KOPT-K1 (cell line): ENCODE results near the gene EZH1.
"Not testable (repeated sequence)": the region's sequence is repeated elsewhere in the genome, so short reads cannot be mapped to it uniquely, and the experiment has no call there.

Source experiments
- H3K27ac ChIP-seq: fragments of 200-600 bp; sonication (generic); 2 replicates; pipeline ENCODE4 v1.5.1; 2016; ENCODE audit warnings: antibody characterized with exemption, mild to moderate bottlenecking, low read depth, low read length; ENCODE audit not compliant: poor library complexity, severe bottlenecking
- H3K36me3 ChIP-seq: fragments of 200-600 bp; sonication (generic); 2 replicates; pipeline ENCODE4 v1.5.1; 2017; ENCODE audit warnings: antibody characterized with exemption, mild to moderate bottlenecking, low read length, moderate library complexity; ENCODE audit not compliant: insufficient read depth
- H3K9me3 ChIP-seq: fragments of 200-600 bp; sonication (generic); 2 replicates; pipeline ENCODE4 v1.5.1; 2017; ENCODE audit warnings: antibody characterized with exemption, low read length, mild to moderate bottlenecking; ENCODE audit not compliant: insufficient read depth, poor library complexity, severe bottlenecking

EZH1 gene

DNA sequence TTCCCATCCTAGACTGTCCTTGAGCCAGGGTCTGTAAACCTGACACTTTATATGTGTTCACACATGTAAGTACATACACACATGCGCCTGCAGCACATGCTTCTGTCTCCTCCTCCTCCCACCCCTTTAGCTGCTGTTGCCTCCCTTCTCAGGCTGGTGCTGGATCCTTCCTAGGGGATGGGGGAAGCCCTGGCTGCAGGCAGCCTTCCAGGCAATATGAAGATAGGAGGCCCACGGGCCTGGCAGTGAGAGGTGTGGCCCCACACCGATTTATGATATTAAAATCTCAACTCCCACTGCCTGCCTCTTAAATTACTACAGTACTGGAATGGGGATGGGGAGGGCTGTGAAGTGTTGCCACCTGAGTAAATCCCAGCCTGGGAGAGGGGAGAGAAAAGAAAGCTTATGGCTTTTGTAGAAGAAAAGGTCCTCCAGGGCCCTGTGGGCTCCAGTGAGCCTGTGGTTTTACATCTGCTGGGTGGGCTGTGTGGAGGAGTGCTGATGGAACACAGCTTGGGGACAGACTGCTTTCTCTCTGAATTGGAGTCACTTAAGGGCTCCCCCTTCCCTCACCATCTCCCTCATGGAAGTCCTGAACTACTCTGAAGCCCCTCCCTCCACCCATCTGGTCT, 34.6 kb upstream of the EZH1 start:
- H3K36me3 ChIP-seq: peaks cover 64% of the 10 kb centered on the region
- H3K9me3 ChIP-seq: no peaks in the 10 kb centered on the region
- H3K27ac ChIP-seq: no peak overlapping the region

DNA sequence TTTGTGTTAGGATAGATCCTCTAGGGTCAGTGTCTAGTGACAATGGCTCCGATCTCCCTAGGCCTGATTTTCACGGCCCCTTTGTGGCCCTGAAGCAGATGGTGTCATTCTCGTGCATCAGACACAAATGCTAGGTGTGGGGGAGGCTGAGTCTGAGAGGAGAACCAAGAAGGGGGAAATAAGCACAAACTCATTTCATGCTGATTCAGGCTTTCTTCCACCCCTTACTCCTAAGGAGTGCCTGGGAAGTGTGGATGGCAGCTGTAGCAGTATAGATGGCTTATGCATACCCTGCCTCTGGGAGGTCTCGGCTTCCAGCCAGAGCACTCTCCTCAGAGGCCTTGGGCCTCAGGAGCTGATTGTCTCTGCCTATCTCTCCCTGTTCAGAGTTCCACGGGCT, 33.7 kb upstream of the EZH1 start:
- no peak overlapping the region for H3K27ac ChIP-seq
- no peaks in the 10 kb centered on the region for H3K9me3 ChIP-seq
- H3K36me3 ChIP-seq: peaks cover 64% of the 10 kb centered on the region

GRCh38 chr17:42775534-42776098, 30.8 kb upstream of the EZH1 start:
- Histone ChIP-seq H3K27ac (no peak overlapping the region), H3K36me3 (peaks cover 54% of the 10 kb centered on the region), H3K9me3 (no peaks in the 10 kb centered on the region)

- no peaks in the 10 kb centered on the region for H3K9me3 ChIP-seq
- H3K27ac ChIP-seq: peak overlapping the region; percentile 77
- H3K36me3 ChIP-seq: peaks cover 43% of the 10 kb centered on the region
Observed at GRCh38 chr17:42774066-42774745, 29.4 kb upstream of the EZH1 start.

DNA sequence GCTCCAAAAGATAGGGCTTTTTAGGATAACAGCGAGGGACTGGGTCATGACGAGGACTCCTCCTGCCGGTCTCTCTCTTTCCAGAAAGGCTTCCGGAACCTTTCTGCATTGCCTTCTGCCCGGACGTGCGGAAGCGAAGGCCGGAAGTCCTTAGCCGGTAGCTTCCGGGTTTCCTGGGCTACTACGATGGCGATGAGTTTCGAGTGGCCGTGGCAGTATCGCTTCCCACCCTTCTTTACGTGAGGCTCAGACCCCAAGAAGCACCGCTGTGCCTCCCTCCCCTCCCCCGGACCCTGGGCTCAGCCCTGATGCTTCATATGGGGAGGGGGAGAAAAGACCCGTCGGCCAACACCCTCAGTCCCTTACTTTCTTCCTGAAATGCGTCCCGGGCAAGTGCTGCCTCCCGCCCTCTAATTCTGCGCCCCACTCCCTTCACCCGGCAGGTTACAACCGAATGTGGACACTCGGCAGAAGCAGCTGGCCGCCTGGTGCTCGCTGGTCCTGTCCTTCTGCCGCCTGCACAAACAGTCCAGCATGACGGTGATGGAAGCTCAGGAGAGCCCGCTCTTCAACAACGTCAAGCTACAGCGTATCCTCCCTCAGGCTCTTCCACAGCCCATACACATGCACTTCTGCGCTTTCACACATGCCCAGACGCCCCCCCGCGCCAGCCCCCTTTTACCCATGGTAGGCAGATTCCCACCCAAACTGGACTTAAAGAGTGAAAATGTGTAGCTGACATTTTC, 28.6 kb upstream of the EZH1 start, which contains the start of gene VPS25:
Gene VPS25 (plus strand): TSS at position 160 of the 746 bp plus-strand sequence. CDS start 27 bp downstream, at position 187.
- H3K9me3 ChIP-seq: no peaks in the 10 kb centered on the region
- H3K27ac ChIP-seq: peak within 1 kb of the TSS; percentile 77
- H3K36me3 ChIP-seq: peaks cover 36% of the 10 kb centered on the region

DNA sequence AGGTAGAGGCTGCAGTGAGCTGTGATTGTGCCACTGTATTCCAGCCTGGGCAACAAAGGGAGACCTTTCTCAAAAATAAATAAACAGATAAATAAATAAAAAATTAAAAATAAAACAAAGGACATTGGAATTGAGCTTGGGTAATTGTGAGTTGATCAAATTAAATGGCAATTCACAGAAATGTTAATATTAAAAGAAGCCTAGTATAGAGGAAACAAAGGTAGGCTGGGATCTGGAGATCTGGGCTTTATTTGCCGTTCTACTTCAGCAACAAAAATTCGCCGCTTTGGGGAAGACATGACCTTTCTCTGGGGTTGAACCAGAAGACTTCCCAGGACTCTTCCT, 28.1 kb upstream of the EZH1 start:
- H3K27ac ChIP-seq: peak overlapping the region; percentile 77
- no peaks in the 10 kb centered on the region for H3K9me3 ChIP-seq
- peaks cover 30% of the 10 kb centered on the region for H3K36me3 ChIP-seq

- H3K27ac ChIP-seq, H3K36me3 ChIP-seq, H3K9me3 ChIP-seq: not testable (repeated sequence)
Observed at GRCh38 chr17:42769964-42770363, 25.1 kb upstream of the EZH1 start.

- not testable (repeated sequence) for H3K9me3 ChIP-seq, H3K36me3 ChIP-seq
Observed at GRCh38 chr17:42768006-42768405, 23.2 kb upstream of the EZH1 start.

GRCh38 chr17:42767512-42767911, 22.7 kb upstream of the EZH1 start:
- Histone ChIP-seq H3K36me3 (no peaks in the 10 kb centered on the region), H3K27ac (no peak overlapping the region), H3K9me3 (no peaks in the 10 kb centered on the region)

More at GRCh38 chr17:42768006-42768405, 23.2 kb upstream of the EZH1 start:
- H3K27ac ChIP-seq: not testable (repeated sequence)

GRCh38 chr17:42766124-42766523, 21.3 kb upstream of the EZH1 start:
- H3K9me3 ChIP-seq: no peaks in the 10 kb centered on the region
- no peaks in the 10 kb centered on the region for H3K36me3 ChIP-seq
- H3K27ac ChIP-seq: no peak overlapping the region

- Histone ChIP-seq H3K36me3 (no peaks in the 10 kb centered on the region), H3K9me3 (no peaks in the 10 kb centered on the region), H3K27ac (no peak overlapping the region)
Observed at GRCh38 chr17:42761638-42762037, 16.8 kb upstream of the EZH1 start.

DNA sequence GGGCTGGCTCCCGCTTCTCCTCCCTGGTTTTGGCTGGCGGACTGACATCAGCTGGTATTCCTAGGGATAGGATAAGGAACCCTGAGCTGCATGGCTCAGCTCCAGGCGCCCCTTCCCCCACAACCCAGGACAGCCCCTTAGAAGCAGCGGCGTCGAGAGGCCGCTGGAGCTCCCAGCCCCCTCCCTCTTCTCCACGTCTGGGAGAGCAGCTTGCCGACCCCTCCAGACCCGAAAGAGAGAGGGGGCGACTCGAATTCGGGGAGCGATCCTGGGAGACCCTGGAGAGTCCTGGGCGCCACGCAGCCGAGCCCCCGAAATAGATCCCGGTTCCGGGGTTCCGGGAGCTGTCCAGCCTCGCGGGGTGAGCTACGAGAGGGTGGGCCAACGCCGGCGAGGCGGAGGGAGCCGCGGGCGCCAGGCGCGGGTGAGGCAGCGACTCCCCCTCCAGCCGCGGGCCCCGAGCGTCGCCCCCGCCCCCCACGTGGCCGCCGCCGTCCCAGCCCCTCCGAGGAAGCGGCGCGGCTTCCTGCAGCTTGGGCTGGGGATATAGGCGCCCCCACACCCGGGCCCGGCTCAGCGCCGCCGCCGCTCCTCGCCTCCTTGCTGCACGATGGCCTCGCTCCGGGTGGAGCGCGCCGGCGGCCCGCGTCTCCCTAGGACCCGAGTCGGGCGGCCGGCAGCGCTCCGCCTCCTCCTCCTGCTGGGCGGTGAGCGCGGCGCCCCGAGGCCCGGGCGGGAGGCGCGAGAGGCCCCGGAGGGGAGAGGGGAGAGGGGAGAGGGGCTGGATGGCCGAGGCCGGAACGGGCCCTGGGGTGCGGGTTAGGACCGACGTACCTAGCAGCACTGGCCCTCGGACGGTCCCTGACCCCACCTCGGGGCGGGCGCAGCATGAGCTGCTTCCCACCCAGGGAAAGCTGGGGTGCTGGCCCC, 16.1 kb upstream of the EZH1 start, which contains the start of gene RAMP2:
Gene RAMP2 (plus strand): TSS at position 576 of the 930 bp plus-strand sequence. CDS start 35 bp downstream, at position 611.
- Histone ChIP-seq H3K9me3 (no peaks in the 10 kb centered on the region), H3K27ac (no peak within 1 kb of the TSS), H3K36me3 (no peaks in the 10 kb centered on the region)

DNA sequence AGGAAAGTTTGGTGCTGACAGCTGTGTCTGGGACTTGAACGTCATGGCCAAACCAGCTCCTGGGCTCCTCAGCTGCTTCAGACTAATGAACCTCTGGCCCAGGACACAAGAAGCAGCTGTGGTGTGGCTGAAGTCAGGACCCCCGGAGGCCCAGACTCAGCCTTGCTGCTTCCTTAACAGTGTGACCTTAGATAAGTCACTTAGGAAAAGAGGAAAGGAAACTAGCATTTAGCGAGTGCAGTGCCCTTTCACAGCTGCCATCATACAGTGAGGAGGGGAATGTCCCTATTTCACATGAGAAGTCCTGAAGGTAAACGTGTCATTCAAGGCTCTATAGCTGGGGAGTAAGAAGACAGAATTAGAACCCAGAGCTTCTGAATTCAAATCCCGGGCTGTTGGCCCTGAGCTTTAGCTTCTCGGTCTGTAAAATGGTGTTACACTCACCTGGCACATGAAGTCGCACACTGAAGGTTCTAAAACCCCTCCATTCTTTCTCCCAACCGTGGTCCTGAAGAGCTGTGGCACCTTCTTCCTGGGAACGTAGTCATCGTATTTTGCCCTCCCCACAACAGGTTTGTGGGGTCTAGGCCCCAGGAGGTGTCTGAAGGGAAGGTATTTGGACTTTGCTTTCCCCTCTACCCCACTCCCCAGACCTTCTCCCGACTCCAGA, 15.3 kb upstream of the EZH1 start:
- no peaks in the 10 kb centered on the region for H3K36me3 ChIP-seq
- no peak overlapping the region for H3K27ac ChIP-seq

DNA sequence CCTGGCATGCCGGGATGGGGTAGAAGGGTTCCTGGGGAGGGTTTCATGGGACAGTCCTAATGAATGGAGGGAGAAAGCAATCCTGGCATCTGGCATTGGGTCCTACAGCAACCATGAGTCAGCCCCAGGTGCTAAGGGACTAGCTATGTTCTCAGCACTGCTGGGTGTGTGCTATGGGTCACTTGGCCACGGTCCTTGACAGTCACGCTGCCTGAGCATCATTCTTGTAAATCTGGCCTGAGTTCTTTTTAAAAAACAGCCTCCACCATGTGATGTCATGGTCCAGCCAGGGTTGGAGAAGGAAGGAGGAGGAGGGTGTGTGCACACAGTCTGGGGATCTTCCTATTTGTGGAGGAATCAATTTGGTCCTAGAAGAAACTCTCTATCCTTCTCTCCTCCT, 9.9 kb upstream of the EZH1 start:
- Histone ChIP-seq H3K9me3 (no peaks in the 10 kb centered on the region), H3K27ac (no peak overlapping the region), H3K36me3 (no peaks in the 10 kb centered on the region)

More for the DNA sequence above, 15.3 kb upstream of the EZH1 start:
- no peaks in the 10 kb centered on the region for H3K9me3 ChIP-seq
